ENCODE data around the gene ANXA2.
"Not testable (repeated sequence)": the region's sequence is repeated elsewhere in the genome, so short reads cannot be mapped to it uniquely, and the experiment has no call there.

Gene ANXA2

DNA sequence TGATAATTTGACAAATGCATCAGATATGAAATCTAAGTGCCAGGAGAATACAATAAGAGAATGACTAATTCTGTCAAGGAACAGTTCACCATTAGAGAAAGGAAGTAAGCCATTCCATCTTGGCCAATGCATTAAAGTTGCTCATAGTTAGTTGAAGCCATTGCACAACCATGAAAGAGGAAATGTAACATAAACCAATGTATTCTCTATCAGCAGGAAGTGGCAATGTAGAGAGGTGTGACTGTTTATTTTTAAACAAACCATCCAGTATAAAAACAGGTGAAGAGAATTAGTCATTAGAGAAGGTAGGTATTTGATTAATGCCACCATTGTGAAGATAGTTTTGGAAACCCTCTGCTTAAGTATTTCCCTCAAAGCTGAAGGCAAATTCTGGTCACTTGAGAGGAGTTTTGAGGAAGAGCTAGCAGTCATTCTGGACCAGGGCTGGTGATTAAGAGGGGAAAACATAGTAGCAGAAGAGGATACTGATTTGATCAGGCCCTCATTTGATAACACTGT is 10.7 kb upstream of the ANXA2 start:
- DNase-seq: no peak

DNA sequence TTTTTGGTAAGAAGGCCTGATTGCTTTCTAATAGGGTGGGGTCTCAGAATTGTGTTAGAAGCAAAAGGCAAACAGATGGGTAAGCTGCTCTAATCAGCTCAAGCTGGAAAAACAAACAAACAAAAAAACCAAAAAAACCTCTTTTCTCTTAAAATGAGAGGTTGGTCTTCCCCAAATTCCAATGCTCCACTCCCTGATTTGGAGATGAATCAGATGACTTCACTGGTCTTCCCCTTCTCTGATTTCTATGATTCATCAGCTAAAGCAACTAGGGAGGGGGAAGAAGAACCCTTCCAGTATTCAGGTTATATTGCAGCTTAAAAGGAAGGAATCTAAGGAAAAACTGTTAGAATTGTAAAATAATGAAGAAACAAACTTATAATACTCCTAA is 9.6 kb upstream of the ANXA2 start:
- DNase-seq: no peak

DNA sequence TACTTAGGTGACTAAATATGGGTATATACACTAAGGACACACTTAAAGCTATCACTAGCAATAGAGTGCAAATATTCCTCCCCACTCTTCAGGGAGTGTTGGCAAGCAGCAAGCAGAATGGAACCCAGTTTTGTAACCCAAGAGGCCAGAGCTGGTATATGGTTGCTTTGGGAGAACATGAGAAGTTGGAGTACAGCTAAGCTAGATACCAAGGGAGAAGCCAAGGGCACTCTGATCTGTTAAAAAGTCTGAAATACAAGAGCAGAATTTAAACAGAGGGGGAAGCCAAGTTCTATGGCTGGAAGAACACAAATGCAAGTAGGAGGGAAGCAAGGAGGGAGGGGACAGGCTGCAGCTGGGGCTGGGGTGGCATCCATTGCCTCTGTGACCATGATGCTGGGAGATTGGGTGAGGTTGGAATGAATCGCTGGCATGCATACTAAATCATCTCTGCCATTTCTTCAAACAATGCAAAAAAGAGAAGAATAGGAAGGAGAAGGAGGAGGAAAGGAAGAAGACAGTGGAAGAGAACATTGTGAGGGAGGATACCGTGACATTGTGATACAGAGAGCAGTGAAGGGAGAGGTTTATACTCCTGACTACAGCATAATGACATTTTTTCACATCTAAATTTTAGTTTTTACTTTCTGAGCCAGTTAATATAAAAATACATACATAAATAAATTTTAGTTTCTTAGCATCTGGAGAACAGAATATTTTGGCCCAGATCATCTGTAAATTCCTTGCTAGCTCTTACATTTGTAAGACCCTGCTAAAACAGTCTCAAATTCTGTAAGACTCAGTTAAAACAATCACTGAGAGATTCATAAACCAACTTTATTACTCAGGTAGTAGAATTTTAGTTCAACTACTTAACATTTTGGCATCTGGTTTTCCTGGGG is 9.0 kb upstream of the ANXA2 start:
- no peak for DNase-seq

DNA sequence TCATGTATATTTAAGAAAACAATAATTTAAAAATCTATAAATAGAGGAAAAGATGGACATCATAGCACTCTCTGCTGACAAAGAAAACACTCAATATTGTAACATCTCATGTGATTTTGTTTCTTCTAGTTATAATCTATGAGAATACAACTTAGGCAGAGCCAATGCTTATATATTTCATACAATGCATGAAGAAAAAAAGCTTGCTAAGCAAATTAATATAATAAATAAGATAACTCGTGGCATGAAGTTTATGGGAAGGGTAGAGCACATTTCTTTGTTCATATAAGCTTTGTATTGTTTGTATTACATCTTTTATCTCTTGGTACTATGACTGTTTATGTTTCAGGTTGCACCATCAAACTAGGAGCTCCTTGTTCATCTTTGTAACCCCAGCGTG is 7.6 kb upstream of the ANXA2 start:
- no peak for DNase-seq

DNA sequence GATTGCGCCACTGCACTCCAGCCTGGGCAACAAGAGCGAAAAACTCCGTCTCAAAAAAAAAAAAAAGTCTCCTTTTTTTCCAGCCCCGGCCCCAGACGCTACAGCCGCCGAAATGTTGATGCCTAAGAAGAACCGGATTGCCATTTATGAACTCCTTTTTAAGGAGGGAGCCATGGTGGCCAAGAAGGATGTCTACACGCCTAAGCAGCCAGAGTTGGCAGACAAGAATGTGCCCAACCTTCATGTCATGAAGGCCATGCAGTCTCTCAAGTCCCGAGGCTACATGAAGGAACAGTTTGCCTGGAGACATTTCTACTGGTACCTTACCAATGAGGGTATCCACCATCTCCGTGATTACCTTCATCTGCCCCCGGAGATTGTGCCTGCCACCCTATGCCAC is 6.6 kb upstream of the ANXA2 start:
- not testable (repeated sequence) for DNase-seq

DNA sequence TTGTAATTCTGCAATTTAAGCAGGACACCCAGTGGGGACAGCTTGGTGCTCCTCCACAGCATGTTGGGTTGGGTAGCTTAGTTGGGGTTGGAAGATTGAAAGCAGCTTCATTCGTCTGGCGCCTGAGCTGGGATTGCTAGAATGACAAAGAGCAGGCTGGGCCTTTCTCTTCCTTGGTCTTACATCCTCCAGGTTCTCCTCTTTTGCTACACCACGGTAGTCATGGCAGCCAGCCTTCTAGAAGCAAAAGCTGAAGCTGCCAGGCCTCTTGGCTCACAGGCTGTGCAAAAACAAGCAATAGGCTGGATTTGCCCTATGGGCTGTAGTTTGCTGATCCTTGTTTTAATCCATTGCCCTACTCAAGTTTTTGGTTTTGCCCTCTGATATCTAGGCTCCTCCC is 3.2 kb upstream of the ANXA2 start:
- DNase-seq: no peak

DNA sequence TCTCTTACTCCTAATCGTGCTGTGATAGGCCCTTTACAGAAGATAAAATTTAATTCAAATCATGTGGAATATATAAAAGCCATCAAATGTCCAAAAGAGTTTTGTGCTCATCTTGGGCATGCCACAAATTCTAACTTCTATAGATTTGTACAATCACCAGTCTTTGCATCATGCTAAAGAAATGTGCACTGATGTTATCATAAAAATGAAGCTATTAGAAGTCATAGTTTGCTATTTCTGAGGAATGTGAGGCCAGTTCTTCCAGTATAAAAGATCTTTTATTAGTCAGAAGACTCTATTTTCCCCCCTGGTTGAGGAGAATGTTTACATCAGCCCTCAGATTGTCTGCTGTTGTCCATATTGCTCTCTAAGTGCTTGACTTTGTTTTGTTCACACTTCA is 2.1 kb upstream of the ANXA2 start:
- DNase-seq: no peak

DNA sequence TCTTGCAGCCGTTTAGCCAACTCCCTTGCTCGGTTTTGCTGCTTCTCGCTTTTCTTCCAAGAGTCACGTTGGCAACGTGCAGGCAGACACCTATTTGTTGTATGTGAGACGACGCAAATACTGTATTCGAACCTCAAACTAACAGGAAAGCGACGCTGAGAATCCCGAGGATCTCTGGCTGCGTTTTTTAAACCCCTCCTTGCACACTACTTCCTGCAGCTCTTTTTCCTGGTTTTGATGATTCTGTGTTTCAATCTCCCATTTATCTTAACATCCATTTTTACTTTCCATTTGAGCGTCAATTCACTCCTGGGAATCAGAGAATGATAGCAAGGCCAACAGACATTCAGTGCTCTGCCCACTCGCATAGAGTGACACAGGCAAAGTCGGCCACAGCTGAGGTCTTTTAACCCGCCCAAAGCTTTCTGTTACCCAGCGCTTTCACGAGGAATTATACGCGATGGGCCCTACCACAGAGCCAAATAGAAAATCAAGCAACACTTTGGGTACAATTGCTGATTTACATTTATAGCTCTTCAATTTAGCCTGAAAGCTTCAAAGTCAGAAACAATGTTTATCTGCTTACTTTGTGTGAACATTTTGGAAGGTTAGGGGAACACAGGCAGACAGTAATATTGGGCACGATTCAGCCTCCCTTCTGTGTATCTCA is 1.6 kb upstream of the ANXA2 start:
- DNase-seq: no peak

DNA sequence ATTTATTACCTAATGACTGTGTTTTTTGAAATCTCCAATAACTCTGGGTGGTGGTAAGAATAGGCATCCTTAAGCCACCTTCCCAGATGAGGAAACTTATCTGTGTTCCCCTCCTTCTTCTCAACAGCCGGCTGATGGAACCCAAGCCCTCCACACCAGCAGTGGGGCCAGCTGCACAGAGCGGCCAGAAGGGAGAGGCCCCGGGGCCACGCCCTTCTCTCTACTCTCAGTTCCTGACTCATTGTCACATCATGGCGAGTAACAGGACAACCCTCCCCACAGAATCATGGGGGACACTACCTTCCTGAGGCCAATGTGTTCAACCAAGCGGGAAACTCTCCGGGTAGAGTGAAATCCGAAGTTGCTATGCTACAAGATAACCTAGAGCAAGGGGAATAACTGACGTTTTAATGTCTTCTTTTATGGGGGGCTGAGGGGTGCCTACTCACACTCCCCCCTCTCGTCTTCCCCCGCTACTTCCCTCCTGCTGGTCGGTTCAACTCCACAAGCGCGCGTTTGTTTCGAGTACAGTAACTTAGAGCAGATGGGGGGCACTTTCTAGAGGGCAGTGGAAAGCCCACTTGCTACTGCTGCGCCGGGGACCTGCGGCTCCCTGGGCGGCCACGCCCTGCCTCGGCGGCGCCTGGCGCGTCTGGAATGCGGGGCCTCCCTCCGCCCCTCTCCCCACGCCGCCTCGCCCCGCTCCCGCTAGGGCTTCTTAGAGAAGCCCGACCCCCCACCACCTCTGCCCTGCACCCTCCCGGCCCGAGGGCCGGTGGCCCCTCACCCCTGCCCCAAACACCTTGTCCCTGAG is 621 bp downstream of the ANXA2 start:
- no peak for DNase-seq

DNA sequence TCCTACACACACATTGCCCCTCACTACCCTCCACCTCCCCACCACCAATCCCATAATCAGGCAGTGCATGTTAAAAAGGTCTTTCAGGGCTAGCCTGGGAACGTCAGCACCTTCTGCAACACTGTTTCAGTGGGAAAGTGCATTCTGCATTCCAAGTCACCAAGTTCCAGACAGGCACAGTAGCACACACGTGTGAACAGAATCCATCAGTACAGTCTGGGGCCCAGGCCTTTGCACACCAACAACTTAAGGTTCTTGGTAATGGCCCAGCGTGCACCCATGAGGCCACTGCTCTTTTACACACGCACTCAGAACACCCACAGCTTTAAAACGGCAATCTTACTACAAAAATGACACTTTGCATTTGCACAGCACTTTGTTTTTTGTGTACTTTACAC is 1.2 kb downstream of the ANXA2 start:
- DNase-seq: no peak

DNA sequence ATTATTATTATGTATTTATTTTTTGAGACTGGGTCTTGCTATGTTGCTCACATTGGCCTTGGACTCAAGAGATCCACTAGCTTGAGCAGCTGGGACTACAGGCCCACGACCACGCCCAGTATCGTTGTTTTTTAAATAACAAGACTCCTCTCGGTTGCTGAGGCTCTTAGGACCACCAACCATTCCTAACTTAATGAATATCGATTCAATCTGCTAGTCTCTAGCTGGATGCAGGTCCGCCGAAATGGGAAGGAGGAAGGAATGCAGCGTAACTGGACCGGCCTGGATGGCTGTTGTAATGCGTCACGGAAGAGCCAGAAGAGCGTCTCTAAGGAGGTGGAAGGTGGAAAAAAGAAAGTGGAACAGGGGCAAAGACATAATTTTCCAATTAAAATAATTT is 1.7 kb downstream of the ANXA2 start:
- no peak for DNase-seq

DNA sequence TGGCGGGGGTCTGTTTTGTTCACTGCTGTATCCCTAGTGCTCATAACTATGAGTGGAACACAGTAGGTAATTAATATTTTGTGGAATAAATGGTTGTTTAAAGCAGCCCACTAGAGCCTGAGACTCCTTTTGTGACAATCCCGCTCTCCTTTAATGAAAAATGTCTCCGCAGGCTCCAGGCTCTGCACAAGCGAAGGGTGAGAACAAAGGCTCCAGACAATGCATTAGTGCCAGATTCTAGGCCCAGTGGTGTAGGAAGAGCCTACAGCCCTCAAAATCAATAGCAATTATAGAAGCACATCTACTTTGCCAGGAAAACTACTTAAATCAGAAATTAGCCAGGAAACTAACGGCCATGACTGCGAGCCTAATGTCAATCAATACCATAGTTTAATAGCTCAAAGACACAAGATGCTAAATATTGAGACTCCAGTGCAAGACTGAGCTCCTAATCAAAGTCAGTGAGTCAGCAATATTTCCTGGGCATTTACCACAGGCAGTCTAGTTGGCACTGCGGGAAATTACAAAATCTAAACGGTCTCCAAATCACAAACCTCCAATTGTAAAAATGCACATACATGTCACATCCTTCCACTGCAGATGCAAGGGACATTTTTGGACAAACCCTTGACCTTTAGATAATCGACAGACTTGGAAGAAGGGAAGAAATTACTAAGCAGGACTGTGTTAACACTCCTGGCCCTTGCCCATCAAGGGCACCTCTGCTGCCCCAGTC is 2.3 kb downstream of the ANXA2 start:
- no peak for DNase-seq

DNA sequence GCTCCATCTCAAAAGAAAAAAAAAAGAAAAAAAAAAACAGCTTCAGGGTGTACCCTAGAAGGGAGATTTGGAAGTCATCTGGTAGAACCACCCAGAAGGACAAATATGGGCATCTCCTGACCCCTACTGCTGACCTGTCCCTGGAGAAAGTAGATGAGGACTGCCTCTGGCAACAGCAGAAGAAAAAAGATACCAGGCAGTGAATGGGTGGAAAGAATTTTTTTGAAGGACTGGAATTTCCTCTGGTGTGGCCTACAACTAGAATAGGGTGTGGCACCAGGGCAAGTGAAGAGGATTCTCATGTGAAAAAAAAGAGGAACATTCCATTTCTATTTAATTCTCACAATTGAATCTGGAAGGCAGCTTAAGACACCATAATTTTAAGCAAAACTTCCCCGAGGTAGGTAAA is 3.1 kb downstream of the ANXA2 start:
- DNase-seq: no peak

DNA sequence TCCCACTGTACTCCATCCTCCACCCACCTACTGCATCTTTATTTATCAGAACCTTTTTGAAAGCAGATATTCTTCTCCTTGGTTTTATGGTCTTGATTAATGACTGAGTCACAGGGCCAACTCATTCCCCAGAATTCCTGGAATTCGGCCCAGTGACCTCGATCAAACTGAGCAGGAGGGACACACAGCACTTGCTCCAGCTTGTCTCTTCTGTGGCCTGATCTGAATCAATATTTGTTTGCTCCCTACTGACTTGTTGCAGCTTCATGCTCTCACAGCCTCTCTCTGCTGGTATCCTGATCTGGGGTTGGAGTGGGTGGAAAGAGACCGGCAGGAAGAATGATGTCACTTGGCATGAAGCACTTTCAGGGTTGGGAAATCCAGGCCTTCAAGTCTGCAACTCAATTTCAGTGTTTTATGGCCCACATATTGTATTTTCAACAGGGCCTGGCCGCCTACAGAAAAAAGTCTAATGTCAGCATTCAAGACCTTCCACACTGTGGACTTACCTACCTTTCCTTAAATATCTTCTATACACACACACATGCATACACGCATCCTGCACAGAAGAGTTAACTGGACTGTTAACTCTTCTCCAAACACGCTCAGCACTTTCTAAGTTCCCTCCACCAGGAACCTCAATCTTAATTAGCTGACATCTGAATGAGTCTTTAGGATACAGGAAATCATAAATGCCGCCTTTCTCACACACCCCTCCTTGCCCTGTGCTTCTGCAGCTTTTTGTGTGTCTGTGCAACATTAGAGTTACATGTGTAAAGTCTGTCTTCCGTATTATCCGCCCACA is 4.6 kb downstream of the ANXA2 start:
- no peak for DNase-seq

DNA sequence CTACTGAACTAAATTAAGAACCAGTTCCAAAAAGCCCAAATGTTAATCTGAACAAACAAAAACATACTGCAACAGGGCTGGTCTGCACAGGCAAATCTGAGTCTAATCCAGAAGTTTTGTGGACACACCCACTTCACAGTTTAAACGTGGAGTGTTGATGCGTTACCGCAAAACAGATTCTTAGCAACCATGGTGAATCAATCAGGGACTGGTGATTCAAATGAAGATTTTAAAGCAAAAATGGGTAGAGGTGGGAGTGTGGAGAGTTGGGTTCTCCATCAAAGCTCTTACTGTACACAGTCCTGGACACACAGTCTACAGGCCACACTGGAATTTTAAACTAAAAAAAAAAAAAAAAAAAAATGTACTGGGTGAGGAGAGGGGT is 5.2 kb downstream of the ANXA2 start:
- no peak for DNase-seq

DNA sequence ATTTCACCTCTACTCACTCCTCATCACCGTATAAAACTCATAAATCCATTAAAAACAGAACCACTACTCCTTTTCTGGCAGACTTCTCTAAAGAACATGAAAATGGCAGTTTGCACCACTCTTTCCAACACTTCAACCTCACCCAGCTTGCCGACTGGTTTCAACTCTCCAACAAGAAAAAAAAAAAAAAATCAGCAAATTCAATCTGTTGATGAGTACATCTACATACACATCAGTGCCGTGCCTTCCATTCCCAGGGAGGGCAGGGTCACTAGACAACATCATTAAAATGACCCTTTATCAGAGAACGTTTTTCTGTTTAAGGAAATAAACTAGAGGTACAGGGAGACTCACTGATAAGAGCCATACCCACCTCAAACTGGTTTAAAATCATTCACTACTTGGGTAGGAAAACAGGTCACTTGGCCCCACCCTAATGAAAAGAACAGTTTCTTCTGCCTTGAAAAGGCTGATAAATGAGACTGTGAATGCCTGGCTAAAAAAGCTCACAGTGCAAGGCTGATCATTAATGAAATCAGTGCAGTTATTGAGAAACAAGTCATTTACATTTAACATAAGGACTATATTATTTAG is 6.0 kb downstream of the ANXA2 start:
- no peak for DNase-seq

DNA sequence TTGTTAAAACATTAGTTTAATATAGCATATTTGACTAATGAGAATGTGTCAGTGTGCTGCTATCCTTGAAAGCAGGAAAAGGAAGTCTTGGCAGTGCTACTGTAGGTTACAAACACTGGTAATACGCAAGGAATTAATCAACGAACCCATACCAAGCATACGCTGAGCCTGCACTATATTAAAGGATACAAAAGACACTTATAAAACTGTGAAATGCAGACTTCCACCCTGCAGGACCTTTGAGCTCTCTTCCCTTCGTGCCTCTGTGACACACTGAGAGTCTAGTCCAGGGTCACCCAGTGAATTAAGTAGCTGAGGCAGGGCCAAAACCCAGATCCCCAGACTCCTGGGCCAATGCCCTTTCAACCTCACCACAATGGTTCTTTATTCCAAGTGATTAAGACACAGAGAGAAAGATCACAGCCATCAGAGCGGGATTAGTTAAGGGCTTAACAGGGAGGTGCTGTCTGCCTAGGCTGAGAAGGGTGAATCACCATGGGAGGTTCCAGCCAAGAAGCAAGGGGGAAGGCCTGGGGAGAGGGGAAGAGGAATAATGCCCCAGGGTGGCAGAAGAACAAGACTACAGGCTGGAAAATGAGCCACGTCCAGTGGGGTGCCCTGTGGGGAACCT is 6.8 kb downstream of the ANXA2 start:
- DNase-seq: no peak

DNA sequence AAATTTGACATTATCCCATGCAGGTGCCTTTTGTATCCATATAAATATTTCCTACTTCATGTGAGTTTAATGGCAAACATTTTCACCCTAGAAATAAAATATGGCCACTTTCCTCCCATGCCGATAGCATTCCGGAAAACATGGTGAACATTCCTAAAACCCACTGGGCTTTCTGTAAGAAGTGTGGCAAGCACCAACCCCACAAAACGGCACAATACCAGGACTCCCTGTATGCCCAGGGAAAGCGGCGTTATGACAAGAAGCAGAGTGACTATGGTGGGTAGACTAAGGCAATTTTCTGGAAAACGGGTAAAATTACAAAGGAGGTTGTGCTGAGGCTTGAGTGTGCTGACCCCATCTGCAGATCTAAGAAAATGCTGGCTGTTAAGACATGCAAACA is 7.6 kb downstream of the ANXA2 start:
- no peak for DNase-seq

DNA sequence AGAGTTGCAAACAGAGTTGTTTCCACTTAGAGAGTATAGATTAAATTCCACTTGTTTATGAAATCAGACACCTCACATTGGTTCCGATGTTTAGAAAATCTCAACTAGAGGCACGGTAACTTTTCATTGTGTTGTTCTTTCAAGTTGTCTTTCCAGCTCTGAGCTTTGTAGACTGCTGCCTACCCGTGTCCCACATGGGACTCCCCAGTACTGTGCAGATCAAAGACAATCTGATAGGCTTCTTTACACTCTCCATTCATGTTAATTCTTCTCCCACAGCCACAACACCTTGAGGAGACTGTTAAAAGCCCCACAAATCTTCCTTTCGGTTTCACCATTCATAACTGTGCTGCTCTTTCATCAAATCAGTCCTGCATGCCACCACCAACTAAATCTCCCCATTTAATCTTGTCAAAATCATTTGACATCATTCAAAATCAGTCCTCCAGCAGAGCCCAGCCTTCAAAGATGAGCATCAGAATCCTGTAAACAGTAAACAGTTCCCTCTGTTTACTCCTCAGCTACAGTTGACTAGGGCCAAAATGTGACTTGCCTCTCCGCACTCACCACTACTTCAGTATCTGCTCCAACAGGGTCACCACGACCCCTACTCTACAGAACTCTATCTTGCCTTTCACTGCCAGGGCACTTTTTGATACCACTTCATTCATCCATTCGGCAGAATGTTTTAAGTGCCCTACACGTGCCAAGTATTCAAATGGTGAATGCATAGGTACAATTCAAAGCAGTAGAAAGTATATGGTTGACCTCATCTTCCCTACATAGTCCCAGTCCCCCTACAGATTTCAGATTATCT is 8.3 kb downstream of the ANXA2 start:
- no peak for DNase-seq

DNA sequence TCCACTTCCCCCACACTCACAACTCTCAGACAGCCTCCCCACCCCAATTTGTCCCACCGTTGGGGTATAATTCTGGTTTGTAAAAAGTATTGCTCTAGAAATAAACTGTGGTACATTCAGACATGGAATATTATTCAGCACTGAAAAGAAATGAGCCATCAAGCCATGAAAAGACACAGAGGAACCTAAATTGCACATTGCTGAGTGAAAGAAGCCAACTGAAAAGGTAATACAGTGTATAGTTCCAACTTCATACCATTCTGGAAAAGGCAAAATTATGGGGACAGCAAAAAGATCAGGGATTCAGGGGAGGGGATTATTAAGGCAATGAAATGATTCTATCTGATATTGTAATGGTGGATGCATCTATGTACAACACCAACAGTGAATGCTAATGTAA is 10.5 kb downstream of the ANXA2 start:
- DNase-seq: no peak
